ENCODE data around the gene SLC39A13.

The SLC39A13 gene

DNA sequence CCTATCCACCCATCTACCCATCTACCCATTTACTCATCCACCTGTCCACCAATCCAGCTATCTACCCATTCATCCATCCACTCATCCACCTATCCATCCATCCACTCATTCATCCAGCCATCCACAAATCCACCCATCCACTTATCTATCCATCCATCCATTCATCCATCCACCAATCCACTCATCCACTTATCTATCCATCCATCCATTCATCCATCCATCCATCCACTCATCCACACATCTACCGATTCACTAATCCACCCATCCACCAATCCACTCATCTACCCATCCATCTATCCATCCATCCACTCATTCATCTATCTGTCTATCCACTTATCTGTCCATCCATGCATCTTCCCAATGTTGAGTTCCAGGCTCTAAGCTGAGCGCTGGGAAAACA lies 28.3 kb upstream of the SLC39A13 start:
- TF ChIP-seq REST (IDR thresholded peaks at IDR 0.05; ENCODE audit: insufficient read depth in 1 of 2, low read depth in 2 of 2, low read length in 2 of 2) (no peak), FOXP2 (optimal IDR thresholded peaks at IDR 0.05; ENCODE audit: borderline replicate concordance, extremely low read depth, extremely low read length, insufficient read depth) (no peak), SIN3A (IDR thresholded peaks at IDR 0.05; ENCODE audit: borderline replicate concordance, insufficient read depth, low read length) (no peak), POLR2AphosphoS5 (IDR thresholded peaks at IDR 0.05; ENCODE audit: low read depth, low read length) (no peak), TAF1 (IDR thresholded peaks at IDR 0.05; ENCODE audit: borderline replicate concordance, insufficient read depth, low read length) (no peak)

GRCh38 chr11:47383071-47383470 lies 25.3 kb upstream of the SLC39A13 start:
- no peak for TF ChIP-seq POLR2AphosphoS5 (IDR thresholded peaks at IDR 0.05; ENCODE audit: low read depth, low read length)
- TF ChIP-seq TAF1 (IDR thresholded peaks at IDR 0.05; ENCODE audit: borderline replicate concordance, insufficient read depth, low read length): no peak
- TF ChIP-seq SIN3A (IDR thresholded peaks at IDR 0.05; ENCODE audit: borderline replicate concordance, insufficient read depth, low read length): no peak
- TF ChIP-seq REST (IDR thresholded peaks at IDR 0.05; ENCODE audit: insufficient read depth in 1 of 2, low read depth in 2 of 2, low read length in 2 of 2): no peak
- no peak for TF ChIP-seq FOXP2 (optimal IDR thresholded peaks at IDR 0.05; ENCODE audit: borderline replicate concordance, extremely low read depth, extremely low read length, insufficient read depth)

DNA sequence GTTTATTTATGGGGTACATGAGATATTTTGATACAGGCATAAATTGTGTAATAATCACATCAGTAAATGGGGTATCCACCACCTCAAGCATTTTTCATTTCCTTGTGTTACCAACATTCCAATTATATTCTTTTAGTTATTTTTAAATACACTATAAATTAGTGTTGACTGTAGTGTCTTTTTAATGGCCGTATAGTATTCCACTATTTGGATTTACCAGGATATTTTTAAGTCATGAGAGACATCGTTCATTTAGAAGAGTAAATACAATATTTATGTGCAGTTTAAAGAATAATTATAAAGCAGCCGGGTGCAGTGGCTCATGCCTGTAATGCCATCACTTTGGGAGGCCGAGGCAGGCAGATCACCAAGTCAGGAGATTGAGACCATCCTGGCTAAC lies 23.9 kb upstream of the SLC39A13 start:
- no peak for TF ChIP-seq SIN3A (IDR thresholded peaks at IDR 0.05; ENCODE audit: borderline replicate concordance, insufficient read depth, low read length)
- no peak for TF ChIP-seq POLR2AphosphoS5 (IDR thresholded peaks at IDR 0.05; ENCODE audit: low read depth, low read length)
- TF ChIP-seq FOXP2 (optimal IDR thresholded peaks at IDR 0.05; ENCODE audit: borderline replicate concordance, extremely low read depth, extremely low read length, insufficient read depth): no peak
- TF ChIP-seq TAF1 (IDR thresholded peaks at IDR 0.05; ENCODE audit: borderline replicate concordance, insufficient read depth, low read length): no peak
- no peak for TF ChIP-seq REST (IDR thresholded peaks at IDR 0.05; ENCODE audit: insufficient read depth in 1 of 2, low read depth in 2 of 2, low read length in 2 of 2)

- TF ChIP-seq FOXP2 (optimal IDR thresholded peaks at IDR 0.05; ENCODE audit: borderline replicate concordance, extremely low read depth, extremely low read length, insufficient read depth) (no peak), POLR2AphosphoS5 (IDR thresholded peaks at IDR 0.05; ENCODE audit: low read depth, low read length) (no peak), TAF1 (IDR thresholded peaks at IDR 0.05; ENCODE audit: borderline replicate concordance, insufficient read depth, low read length) (no peak), REST (IDR thresholded peaks at IDR 0.05; ENCODE audit: insufficient read depth in 1 of 2, low read depth in 2 of 2, low read length in 2 of 2) (no peak), SIN3A (IDR thresholded peaks at IDR 0.05; ENCODE audit: borderline replicate concordance, insufficient read depth, low read length) (no peak)
Measured at GRCh38 chr11:47387944-47388696, 20.3 kb upstream of the SLC39A13 start.

Data from PFSK-1 (cell line).